Measurements from ENCODE around the gene C1orf216. TPM values are rescaled to one million over a fixed set of nuclear protein-coding genes. Genes with fewer than 3 reads are reported as not detected.

Gene C1orf216
- total and polyA plus RNA-seq, 4 experiments from 2014 or later, result 8.5 to 15.2 (median 12.3) TPM

- intact Hi-C loops (cut with micrococcal nuclease), result no loop called here
These were observed 52.5 kb downstream of the C1orf216 start for GRCh38 chr1:35666216-35666615.

More at GRCh38 chr1:35666216-35666615, 52.5 kb downstream of the C1orf216 start:
- ChIA-PET POLR2A (ENCODE audit: partially characterized antibody) (no interaction called here), CTCF (ENCODE audit: partially characterized antibody) (no interaction called here)
- H3K4me3 ChIP-seq (ENCODE audit: low read length in 2 of 2), result no peak overlapping the region
- H3K36me3 ChIP-seq (ENCODE audit: insufficient read depth, low read length), result no peaks in the 10 kb centered on the region
- H3K27me3 Mint-ChIP-seq, result peaks cover 15 to 19% of the 10 kb centered on the region in 2 donors
- H3K4me3 Mint-ChIP-seq, result no peak overlapping the region
- no peak overlapping the region for H3K27ac ChIP-seq (ENCODE audit: low read depth, low read length)
- H3K4me1 ChIP-seq (ENCODE audit: insufficient read depth, low read length), result no peaks in the 10 kb centered on the region
- peaks cover 0 to 2% (median 0%) of the 10 kb centered on the region in 4 donors for H3K4me1 Mint-ChIP-seq
- no peaks in the 10 kb centered on the region for H3K9me3 Mint-ChIP-seq
- H3K9me3 ChIP-seq (ENCODE audit: control insufficient read depth in 1 of 2, low read length in 2 of 2), result no peaks in the 10 kb centered on the region
- DNase-seq, result no peak
- no peak overlapping the region for H3K27ac Mint-ChIP-seq
- no peaks in the 10 kb centered on the region for H3K36me3 Mint-ChIP-seq
- H3K27me3 ChIP-seq (ENCODE audit: insufficient read depth, low read length), result peaks cover 6% of the 10 kb centered on the region

Other genes starting within 250 kb of the C1orf216 start
- gene KIAA0319L, start 161.5 kb downstream of the C1orf216 start, total RNA-seq, result 10 to 100 TPM; 79.4 to 82.9 TPM
- 10 to 100 TPM; 12.7 to 29.2 TPM for gene KIAA0319L, start 161.5 kb downstream of the C1orf216 start, polyA plus RNA-seq
- 10 to 100 TPM; 29.7 to 32.2 TPM for gene NCDN, start 161.1 kb downstream of the C1orf216 start, total RNA-seq
- gene NCDN, start 161.1 kb downstream of the C1orf216 start, polyA plus RNA-seq, result 10 to 100 TPM; 13.4 to 18.4 TPM
- gene TFAP2E, start 145.6 kb downstream of the C1orf216 start, total RNA-seq, result 1 to 10 TPM; 2.3 to 2.9 TPM
- gene TFAP2E, start 145.6 kb downstream of the C1orf216 start, polyA plus RNA-seq, result under 1 TPM in 1 of 2 donors, not detected in 1; 0.23 TPM
- 10 to 100 TPM; 25.5 to 28.2 TPM for gene PSMB2, start 77.4 kb downstream of the C1orf216 start, total RNA-seq
- 10 to 100 TPM; 71.0 to 73.2 TPM for gene PSMB2, start 77.4 kb downstream of the C1orf216 start, polyA plus RNA-seq
- gene CLSPN, start 51.1 kb upstream of the C1orf216 start, total RNA-seq, result under 1 TPM; 0.28 to 0.90 TPM
- under 1 TPM; 0.17 to 0.43 TPM for gene CLSPN, start 51.1 kb upstream of the C1orf216 start, polyA plus RNA-seq
- gene AGO4, start 89.1 kb upstream of the C1orf216 start, total RNA-seq, result 10 to 100 TPM; 30.1 to 32.9 TPM
- 10 to 100 TPM in 1 of 2 donors, 1 to 10 TPM in 1; 3.6 to 13.6 TPM for gene AGO4, start 89.1 kb upstream of the C1orf216 start, polyA plus RNA-seq
- 10 to 100 TPM; 26.5 to 27.3 TPM for gene AGO1, start 164.3 kb upstream of the C1orf216 start, total RNA-seq
- gene AGO1, start 164.3 kb upstream of the C1orf216 start, polyA plus RNA-seq, result 1 to 10 TPM; 7.4 to 9.0 TPM
- 10 to 100 TPM; 45.6 to 47.3 TPM for gene AGO3, start 212.2 kb upstream of the C1orf216 start, total RNA-seq
- 10 to 100 TPM; 11.2 to 13.4 TPM for gene AGO3, start 212.2 kb upstream of the C1orf216 start, polyA plus RNA-seq